A673 (cell line): ENCODE data around the gene GABRG3. TPM values are rescaled to one million over a fixed set of nuclear protein-coding genes. Genes with fewer than 3 reads are reported as not detected.

Experiments used
- BruUV-seq: library from RNA; stranded (reverse); fragments of 400-500 nt; replicated peaks from 2 replicates; lab custom pipeline; 2021; lab: Mats Ljungman, UMichigan
- CTCF ChIA-PET: fragments of 300-600 bp; sonication (Branson Sonifier 250); formaldehyde crosslinking; loops from one replicate; lab custom pipeline; 2022; ENCODE audit warnings: antibody characterized with exemption; lab: Charles Lee
- POLR2A ChIA-PET: fragments of 300-600 bp; sonication (Branson Sonifier 250); formaldehyde crosslinking; loops from one replicate; lab custom pipeline; 2022; ENCODE audit warnings: antibody characterized with exemption; ENCODE audit not compliant: low non-redundant PET; lab: Charles Lee
- DNase-seq: peaks from one replicate; pipeline ENCODE4 v3.0.0-alpha.2; 2015; ENCODE audit warnings: low spot score
- H3K27ac ChIP-seq: fragments of 200-600 bp; sonication (generic); 2 replicates; pipeline ENCODE4 v1.5.1; 2016; ENCODE audit warnings: mixed run types, low read depth, mild to moderate bottlenecking, mixed read lengths, antibody characterized with exemption, low read length; ENCODE audit not compliant: poor library complexity, severe bottlenecking
- H3K27me3 ChIP-seq: fragments of 200-600 bp; sonication (generic); replicated peaks from 2 replicates; pipeline ENCODE4 v1.6.1; 2017; ENCODE audit warnings: mixed run types, low read depth, mild to moderate bottlenecking, mixed read lengths, antibody characterized with exemption, low read length; ENCODE audit not compliant: insufficient read depth, poor library complexity
- H3K36me3 ChIP-seq: fragments of 200-600 bp; sonication (generic); 2 replicates; pipeline ENCODE4 v1.6.1; 2016; ENCODE audit warnings: mixed run types, mild to moderate bottlenecking, mixed read lengths, antibody characterized with exemption, low read length; ENCODE audit not compliant: insufficient read depth, poor library complexity, severe bottlenecking
- H3K4me1 ChIP-seq: fragments of 200-600 bp; sonication (generic); 2 replicates; pipeline ENCODE4 v1.6.1; 2017; ENCODE audit warnings: mixed run types, mild to moderate bottlenecking, mixed read lengths, antibody characterized with exemption, low read length; ENCODE audit not compliant: insufficient read depth, poor library complexity, severe bottlenecking
- H3K4me3 ChIP-seq: fragments of 200-600 bp; sonication (generic); 2 replicates; pipeline ENCODE4 v1.5.1; 2016; ENCODE audit warnings: low read depth, mixed run types, mild to moderate bottlenecking, mixed read lengths, low read length; ENCODE audit not compliant: poor library complexity, severe bottlenecking
- H3K9me3 ChIP-seq: fragments of 200-600 bp; sonication (generic); 2 replicates; pipeline ENCODE4 v1.6.1; 2016; ENCODE audit warnings: mixed run types, low read depth, mild to moderate bottlenecking, mixed read lengths, antibody characterized with exemption, low read length; ENCODE audit not compliant: poor library complexity, severe bottlenecking
- CTCF ChIP-seq: fragments of 300-800, 200-600 bp; sonication (generic); conservative IDR thresholded peaks from 2 replicates; pipeline ENCODE4 v1.5.1; 2017; ENCODE audit warnings: low read depth, mild to moderate bottlenecking, antibody characterized with exemption, low read length, moderate library complexity, mixed read lengths
- EZH2 ChIP-seq: fragments of 200-600 bp; sonication (generic); IDR thresholded peaks from 2 replicates; pipeline ENCODE4 v1.6.1; 2017; ENCODE audit warnings: borderline replicate concordance, low read depth, mild to moderate bottlenecking, mixed read lengths, antibody characterized with exemption, low read length; ENCODE audit not compliant: poor library complexity, severe bottlenecking
- intact Hi-C: fragments of 100-400 bp; cut with micrococcal nuclease; formaldehyde crosslinking; loops from one replicate; pipeline ENCODE4 v1.10.0; 2022; ENCODE audit not compliant: unreplicated experiment
- total RNA-seq: library from RNA; stranded (reverse); gene quantifications from 2 replicates; pipeline ENCODE4 v1.2.3, GENCODE V29; 2021

Gene GABRG3
- total RNA-seq, 1 experiment from 2014 or later, result not detected

GRCh38 chr15:27574541-27575054, 603.6 kb downstream of the GABRG3 start:
- H3K4me1 ChIP-seq, result no peaks in the 10 kb centered on the region
- TF ChIP-seq EZH2 (no peak), CTCF (no peak)
- no peaks in the 10 kb centered on the region for H3K27me3 ChIP-seq
- intact Hi-C loops, result no loop called here
- H3K27ac ChIP-seq, result no peak overlapping the region
- BruUV-seq, result no TSS peak
- H3K36me3 ChIP-seq, result no peaks in the 10 kb centered on the region
- H3K4me3 ChIP-seq, result no peak overlapping the region
- DNase-seq, result no peak
- POLR2A ChIA-PET, result no interaction called here
- CTCF ChIA-PET, result no interaction called here
- H3K9me3 ChIP-seq, result peaks cover 59% of the 10 kb centered on the region

GRCh38 chr15:27575521-27575920, 604.5 kb downstream of the GABRG3 start:
- Histone ChIP-seq H3K36me3 (no peaks in the 10 kb centered on the region), H3K27ac (no peak overlapping the region), H3K4me3 (no peak overlapping the region), H3K27me3 (no peaks in the 10 kb centered on the region), H3K9me3 (peaks cover 65% of the 10 kb centered on the region), H3K4me1 (no peaks in the 10 kb centered on the region)
- DNase-seq, result no peak
- BruUV-seq, result no TSS peak
- TF ChIP-seq EZH2 (no peak), CTCF (no peak)
- ChIA-PET CTCF (no interaction called here), POLR2A (no interaction called here)
- intact Hi-C loops, result no loop called here

DNA sequence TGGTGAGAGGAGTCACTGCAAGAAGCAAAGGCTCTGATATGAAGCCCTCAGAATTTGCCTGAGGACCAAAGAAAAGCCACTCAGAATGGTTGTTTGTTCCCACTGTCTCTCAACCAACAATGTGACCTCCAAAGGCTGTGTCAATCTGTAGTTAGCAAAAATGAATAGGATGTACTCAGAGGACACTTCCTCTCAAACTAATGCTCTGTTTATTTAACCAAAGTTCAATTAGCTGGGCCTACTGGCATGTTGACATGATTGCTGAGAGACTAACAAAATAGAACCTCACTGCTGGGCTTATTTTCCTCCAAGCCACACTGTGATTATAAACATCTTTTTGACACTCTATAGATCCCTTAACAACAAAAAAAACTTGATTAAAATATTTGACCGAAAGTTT, 605.6 kb downstream of the GABRG3 start:
- intact Hi-C loops, result no loop called here
- Histone ChIP-seq H3K27ac (no peak overlapping the region), H3K9me3 (peaks cover 70% of the 10 kb centered on the region), H3K36me3 (no peaks in the 10 kb centered on the region), H3K27me3 (no peaks in the 10 kb centered on the region), H3K4me3 (no peak overlapping the region), H3K4me1 (no peaks in the 10 kb centered on the region)
- ChIA-PET CTCF (no interaction called here), POLR2A (no interaction called here)
- no TSS peak for BruUV-seq
- TF ChIP-seq CTCF, result no peak
- TF ChIP-seq EZH2, result no peak
- no peak for DNase-seq
